ENCODE measurements around the gene ZNF281. TPM values are rescaled to one million over a fixed set of nuclear protein-coding genes. Genes with fewer than 3 reads are reported as not detected.

Gene ZNF281, protein sequence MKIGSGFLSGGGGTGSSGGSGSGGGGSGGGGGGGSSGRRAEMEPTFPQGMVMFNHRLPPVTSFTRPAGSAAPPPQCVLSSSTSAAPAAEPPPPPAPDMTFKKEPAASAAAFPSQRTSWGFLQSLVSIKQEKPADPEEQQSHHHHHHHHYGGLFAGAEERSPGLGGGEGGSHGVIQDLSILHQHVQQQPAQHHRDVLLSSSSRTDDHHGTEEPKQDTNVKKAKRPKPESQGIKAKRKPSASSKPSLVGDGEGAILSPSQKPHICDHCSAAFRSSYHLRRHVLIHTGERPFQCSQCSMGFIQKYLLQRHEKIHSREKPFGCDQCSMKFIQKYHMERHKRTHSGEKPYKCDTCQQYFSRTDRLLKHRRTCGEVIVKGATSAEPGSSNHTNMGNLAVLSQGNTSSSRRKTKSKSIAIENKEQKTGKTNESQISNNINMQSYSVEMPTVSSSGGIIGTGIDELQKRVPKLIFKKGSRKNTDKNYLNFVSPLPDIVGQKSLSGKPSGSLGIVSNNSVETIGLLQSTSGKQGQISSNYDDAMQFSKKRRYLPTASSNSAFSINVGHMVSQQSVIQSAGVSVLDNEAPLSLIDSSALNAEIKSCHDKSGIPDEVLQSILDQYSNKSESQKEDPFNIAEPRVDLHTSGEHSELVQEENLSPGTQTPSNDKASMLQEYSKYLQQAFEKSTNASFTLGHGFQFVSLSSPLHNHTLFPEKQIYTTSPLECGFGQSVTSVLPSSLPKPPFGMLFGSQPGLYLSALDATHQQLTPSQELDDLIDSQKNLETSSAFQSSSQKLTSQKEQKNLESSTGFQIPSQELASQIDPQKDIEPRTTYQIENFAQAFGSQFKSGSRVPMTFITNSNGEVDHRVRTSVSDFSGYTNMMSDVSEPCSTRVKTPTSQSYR
- 10 to 100 TPM; 19.1 to 19.5 TPM for total RNA-seq
- 32.1 TPM for polyA plus RNA-seq

DNA sequence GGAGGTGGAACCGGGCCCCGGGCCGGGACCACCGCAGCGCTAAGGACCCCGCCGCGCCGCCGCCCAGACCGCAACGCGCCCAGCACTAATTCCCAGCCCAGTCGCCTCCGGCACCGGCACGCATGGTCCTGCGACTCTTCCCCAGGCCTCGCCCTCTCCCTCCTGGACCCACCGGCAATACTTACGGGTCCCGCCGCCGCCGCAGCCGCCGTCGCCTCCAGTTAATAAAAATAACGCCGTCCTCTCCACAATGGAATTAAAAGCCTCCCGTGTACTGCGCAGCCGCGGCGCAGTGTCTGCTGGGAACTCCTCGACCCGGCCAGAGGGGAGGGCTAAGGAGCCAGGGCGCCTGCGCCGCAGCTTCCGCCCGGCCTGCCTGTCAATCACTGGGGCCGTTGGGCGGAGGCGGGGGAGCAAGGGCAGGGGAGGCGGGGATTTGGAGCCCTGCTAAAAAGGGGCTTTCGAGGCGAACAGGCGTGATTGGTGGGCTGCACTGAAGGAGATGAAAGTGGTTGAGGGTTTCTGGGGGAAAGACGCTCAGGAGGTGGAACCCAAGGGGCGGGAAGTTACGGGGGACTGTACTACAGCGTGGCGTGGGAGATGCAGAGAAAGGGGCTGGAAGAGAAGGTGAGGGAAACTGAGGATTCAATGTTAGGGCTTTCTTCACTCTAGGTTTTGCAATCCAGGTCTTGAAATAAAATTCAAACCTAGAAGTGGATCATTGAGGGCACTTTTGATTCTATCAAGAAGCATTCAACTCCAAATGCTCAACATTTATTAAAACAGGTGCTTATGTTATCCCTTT lies at the start of gene ZNF281:
ZNF281 (minus strand) TSS at position 276 of the 805 bp plus-strand sequence. CDS start 331 bp downstream, outside the sequence.
- H3K4me1 Mint-ChIP-seq = peaks cover 52 to 55% (median 54%) of the 10 kb centered on the region in 3 donors
- peak within 1 kb of the TSS; percentile 94 for H3K4me3 ChIP-seq (ENCODE audit: low read length)
- H3K4me3 Mint-ChIP-seq = peak within 1 kb of the TSS; percentile 95 to 100 (median 99)
- DNase-seq = peak; percentile 92 to 97 (median 94)
- no peaks in the 10 kb centered on the region for H3K9me3 ChIP-seq (ENCODE audit: low read length)
- ChIA-PET CTCF (no interaction called here), POLR2A (no interaction called here)
- no peaks in the 10 kb centered on the region for H3K27me3 ChIP-seq (ENCODE audit: insufficient read depth, low read length, poor library complexity, severe bottlenecking)
- H3K36me3 Mint-ChIP-seq = peaks cover 4 to 31% (median 5%) of the 10 kb centered on the region in 3 donors
- peaks cover 0 to 4% of the 10 kb centered on the region in 2 donors for H3K27me3 Mint-ChIP-seq
- H3K36me3 ChIP-seq (ENCODE audit: insufficient read depth, low read length) = no peaks in the 10 kb centered on the region
- peak within 1 kb of the TSS; percentile 75 for H3K27ac ChIP-seq (ENCODE audit: low read depth, low read length)
- H3K9me3 Mint-ChIP-seq = no peaks in the 10 kb centered on the region
- H3K27ac Mint-ChIP-seq = peak within 1 kb of the TSS; percentile 79 to 97 (median 96)
- peaks cover 44% of the 10 kb centered on the region for H3K4me1 ChIP-seq (ENCODE audit: insufficient read depth, low read length)

DNA sequence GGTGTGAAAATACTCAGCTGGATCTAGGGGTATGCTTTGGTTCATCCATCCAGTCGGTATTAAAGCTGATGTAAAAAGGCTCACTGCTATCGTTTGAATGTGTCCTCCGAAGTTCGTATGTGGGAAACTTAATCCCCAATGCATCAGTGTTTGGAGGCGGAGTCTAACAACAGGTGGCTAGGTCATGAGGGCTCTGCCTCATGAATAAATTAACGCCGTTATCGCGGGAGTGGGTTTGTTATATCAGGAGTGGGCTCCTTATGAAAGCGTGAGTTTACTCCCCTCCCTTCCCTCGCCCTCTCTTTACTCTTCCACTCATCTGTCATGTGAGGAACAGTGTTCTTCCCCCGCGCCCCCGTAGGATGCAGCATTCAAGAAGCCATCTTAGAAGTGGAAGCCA lies 48.9 kb upstream of the ZNF281 start:
- Mint-ChIP-seq H3K36me3 (no peaks in the 10 kb centered on the region), H3K27ac (no peak overlapping the region), H3K9me3 (no peaks in the 10 kb centered on the region), H3K4me3 (no peak overlapping the region), H3K27me3 (peaks cover 0 to 1% of the 10 kb centered on the region in 2 donors), H3K4me1 (no peaks in the 10 kb centered on the region)
- CTCF ChIA-PET = no interaction called here
- H3K4me1 ChIP-seq (ENCODE audit: insufficient read depth, low read length) = no peaks in the 10 kb centered on the region
- no peaks in the 10 kb centered on the region for H3K36me3 ChIP-seq (ENCODE audit: insufficient read depth, low read length)
- H3K4me3 ChIP-seq (ENCODE audit: low read length) = no peak overlapping the region
- no peak overlapping the region for H3K27ac ChIP-seq (ENCODE audit: low read depth, low read length)
- POLR2A ChIA-PET = interaction anchor here (0.7 kb wide), 1 partner anchor 10 kb away, joined by 3 read pairs; no protein-coding TSS in a partner anchor
- no peak for DNase-seq
- no peaks in the 10 kb centered on the region for H3K27me3 ChIP-seq (ENCODE audit: insufficient read depth, low read length, poor library complexity, severe bottlenecking)
- no peaks in the 10 kb centered on the region for H3K9me3 ChIP-seq (ENCODE audit: low read length)

DNA sequence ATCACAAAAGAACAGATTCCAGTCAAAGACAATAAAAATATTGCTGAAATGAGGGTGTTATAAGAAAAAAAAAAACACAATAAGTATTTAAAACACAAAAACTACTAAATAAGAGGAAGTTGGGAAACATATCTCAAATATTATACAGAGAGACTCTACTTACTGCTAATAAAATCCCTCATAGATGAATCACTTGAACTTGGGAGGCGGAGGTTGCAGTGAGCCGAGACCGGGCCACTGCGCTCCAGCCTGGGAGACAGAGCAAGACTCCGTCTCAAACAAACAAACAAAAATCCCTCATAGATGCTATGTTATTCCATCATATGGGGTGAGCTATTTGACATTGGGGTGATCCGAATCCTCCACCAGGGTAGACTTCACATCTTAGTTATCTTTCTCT lies 48.0 kb upstream of the ZNF281 start:
- H3K27me3 Mint-ChIP-seq = peaks cover 0 to 1% of the 10 kb centered on the region in 2 donors
- ChIA-PET POLR2A (no interaction called here), CTCF (no interaction called here)
- no peaks in the 10 kb centered on the region for H3K4me1 Mint-ChIP-seq
- H3K27ac ChIP-seq (ENCODE audit: low read depth, low read length) = no peak overlapping the region
- no peak overlapping the region for H3K4me3 Mint-ChIP-seq
- H3K27me3 ChIP-seq (ENCODE audit: insufficient read depth, low read length, poor library complexity, severe bottlenecking) = no peaks in the 10 kb centered on the region
- H3K27ac Mint-ChIP-seq = no peak overlapping the region
- no peak overlapping the region for H3K4me3 ChIP-seq (ENCODE audit: low read length)
- no peaks in the 10 kb centered on the region for H3K36me3 ChIP-seq (ENCODE audit: insufficient read depth, low read length)
- no peaks in the 10 kb centered on the region for H3K36me3 Mint-ChIP-seq
- H3K9me3 ChIP-seq (ENCODE audit: low read length) = no peaks in the 10 kb centered on the region
- no peaks in the 10 kb centered on the region for H3K4me1 ChIP-seq (ENCODE audit: insufficient read depth, low read length)
- DNase-seq = no peak
- no peaks in the 10 kb centered on the region for H3K9me3 Mint-ChIP-seq

DNA sequence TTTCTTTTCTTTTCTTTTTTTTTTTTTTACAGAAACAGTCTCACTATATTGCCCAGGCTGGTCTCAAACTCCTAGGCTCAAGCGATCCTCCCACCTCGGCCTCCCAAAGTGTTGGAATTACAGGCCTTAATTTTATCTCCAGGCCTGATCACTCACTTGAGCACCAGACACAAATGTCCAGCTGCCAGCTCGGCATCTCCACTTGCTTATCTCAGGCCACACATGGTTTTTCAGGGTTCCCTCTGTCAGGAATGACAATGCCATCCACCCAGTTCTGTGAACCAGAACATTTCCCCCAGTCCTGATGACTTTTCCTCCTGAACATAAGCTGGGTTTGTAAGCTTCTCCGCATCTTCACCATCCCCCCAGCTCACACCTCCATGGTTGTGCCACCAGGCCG lies 44.6 kb upstream of the ZNF281 start:
- Mint-ChIP-seq H3K4me3 (no peak overlapping the region), H3K27me3 (peaks cover 0 to 3% of the 10 kb centered on the region in 2 donors), H3K27ac (no peak overlapping the region), H3K36me3 (no peaks in the 10 kb centered on the region), H3K9me3 (no peaks in the 10 kb centered on the region), H3K4me1 (no peaks in the 10 kb centered on the region)
- no peak overlapping the region for H3K4me3 ChIP-seq (ENCODE audit: low read length)
- H3K4me1 ChIP-seq (ENCODE audit: insufficient read depth, low read length) = no peaks in the 10 kb centered on the region
- no peaks in the 10 kb centered on the region for H3K36me3 ChIP-seq (ENCODE audit: insufficient read depth, low read length)
- H3K9me3 ChIP-seq (ENCODE audit: low read length) = no peaks in the 10 kb centered on the region
- ChIA-PET CTCF (no interaction called here), POLR2A (no interaction called here)
- no peaks in the 10 kb centered on the region for H3K27me3 ChIP-seq (ENCODE audit: insufficient read depth, low read length, poor library complexity, severe bottlenecking)
- no peak overlapping the region for H3K27ac ChIP-seq (ENCODE audit: low read depth, low read length)
- no peak for DNase-seq

DNA sequence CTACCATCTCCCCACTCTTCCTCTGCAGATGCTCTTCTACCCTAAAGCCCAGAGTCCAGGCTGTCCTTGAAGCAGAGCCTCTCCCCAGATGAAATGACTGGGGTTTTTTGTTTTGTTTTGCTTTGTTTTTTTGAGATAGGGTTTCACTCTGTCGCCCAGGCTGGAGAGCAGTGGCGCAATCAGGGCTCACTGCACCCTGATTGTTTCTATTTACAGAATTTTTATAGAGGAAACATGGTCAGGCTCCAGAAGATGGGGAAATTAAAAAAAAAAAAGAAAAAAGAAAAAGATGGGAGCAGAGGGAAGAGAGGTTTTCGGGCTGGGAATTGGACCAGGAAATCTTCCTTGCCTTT lies 43.7 kb upstream of the ZNF281 start:
- Mint-ChIP-seq H3K4me3 (no peak overlapping the region), H3K36me3 (no peaks in the 10 kb centered on the region), H3K27ac (no peak overlapping the region), H3K27me3 (peaks cover 0 to 3% of the 10 kb centered on the region in 2 donors), H3K4me1 (no peaks in the 10 kb centered on the region), H3K9me3 (no peaks in the 10 kb centered on the region)
- Histone ChIP-seq H3K36me3 (ENCODE audit: insufficient read depth, low read length) (no peaks in the 10 kb centered on the region), H3K27ac (ENCODE audit: low read depth, low read length) (no peak overlapping the region), H3K27me3 (ENCODE audit: insufficient read depth, low read length, poor library complexity, severe bottlenecking) (no peaks in the 10 kb centered on the region), H3K9me3 (ENCODE audit: low read length) (no peaks in the 10 kb centered on the region), H3K4me3 (ENCODE audit: low read length) (no peak overlapping the region), H3K4me1 (ENCODE audit: insufficient read depth, low read length) (no peaks in the 10 kb centered on the region)
- POLR2A ChIA-PET = no interaction called here
- DNase-seq = no peak
- CTCF ChIA-PET = no interaction called here

DNA sequence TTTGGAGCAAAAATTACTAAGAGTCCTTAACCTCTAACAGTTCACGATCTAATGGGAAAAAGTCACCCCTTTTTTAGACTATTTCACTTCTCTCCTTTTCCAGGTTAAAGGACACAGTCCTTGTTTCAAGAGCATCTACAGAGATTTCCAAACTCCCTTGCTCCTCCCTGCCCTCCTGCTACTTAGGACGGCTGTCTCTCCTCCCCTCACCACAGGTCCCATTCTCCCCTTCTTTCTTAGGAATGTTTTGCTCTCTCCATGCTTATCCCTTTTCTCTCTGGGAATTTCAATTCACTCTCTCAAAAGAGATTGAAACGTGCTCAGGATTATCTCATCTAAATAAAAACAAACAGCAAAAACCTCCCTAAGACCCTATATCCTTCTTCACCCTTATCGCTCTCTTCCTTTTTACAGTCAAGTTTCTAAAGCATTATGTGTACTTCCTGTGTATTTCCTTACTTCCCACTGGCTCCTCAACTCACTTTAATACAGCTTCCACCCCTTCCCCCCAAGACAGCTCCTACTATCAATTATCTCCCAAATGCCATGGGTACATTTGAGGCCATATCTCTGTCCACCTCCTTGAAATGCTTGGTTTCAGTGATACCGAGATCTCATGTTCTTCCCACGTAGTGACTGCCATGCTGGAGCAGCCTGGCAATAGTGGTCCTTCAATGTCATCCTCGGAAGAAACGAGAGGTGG lies 43.2 kb upstream of the ZNF281 start:
- ChIA-PET POLR2A (no interaction called here), CTCF (no interaction called here)
- DNase-seq = no peak
- no peaks in the 10 kb centered on the region for H3K9me3 Mint-ChIP-seq
- Histone ChIP-seq H3K4me3 (ENCODE audit: low read length) (no peak overlapping the region), H3K9me3 (ENCODE audit: low read length) (no peaks in the 10 kb centered on the region), H3K4me1 (ENCODE audit: insufficient read depth, low read length) (no peaks in the 10 kb centered on the region), H3K27ac (ENCODE audit: low read depth, low read length) (no peak overlapping the region), H3K36me3 (ENCODE audit: insufficient read depth, low read length) (no peaks in the 10 kb centered on the region), H3K27me3 (ENCODE audit: insufficient read depth, low read length, poor library complexity, severe bottlenecking) (no peaks in the 10 kb centered on the region)
- peak overlapping the region in 1 of 8 donors; percentile 22 for H3K27ac Mint-ChIP-seq
- peaks cover 0 to 3% of the 10 kb centered on the region in 2 donors for H3K27me3 Mint-ChIP-seq
- H3K4me1 Mint-ChIP-seq = no peaks in the 10 kb centered on the region
- H3K4me3 Mint-ChIP-seq = no peak overlapping the region
- no peaks in the 10 kb centered on the region for H3K36me3 Mint-ChIP-seq

DNA sequence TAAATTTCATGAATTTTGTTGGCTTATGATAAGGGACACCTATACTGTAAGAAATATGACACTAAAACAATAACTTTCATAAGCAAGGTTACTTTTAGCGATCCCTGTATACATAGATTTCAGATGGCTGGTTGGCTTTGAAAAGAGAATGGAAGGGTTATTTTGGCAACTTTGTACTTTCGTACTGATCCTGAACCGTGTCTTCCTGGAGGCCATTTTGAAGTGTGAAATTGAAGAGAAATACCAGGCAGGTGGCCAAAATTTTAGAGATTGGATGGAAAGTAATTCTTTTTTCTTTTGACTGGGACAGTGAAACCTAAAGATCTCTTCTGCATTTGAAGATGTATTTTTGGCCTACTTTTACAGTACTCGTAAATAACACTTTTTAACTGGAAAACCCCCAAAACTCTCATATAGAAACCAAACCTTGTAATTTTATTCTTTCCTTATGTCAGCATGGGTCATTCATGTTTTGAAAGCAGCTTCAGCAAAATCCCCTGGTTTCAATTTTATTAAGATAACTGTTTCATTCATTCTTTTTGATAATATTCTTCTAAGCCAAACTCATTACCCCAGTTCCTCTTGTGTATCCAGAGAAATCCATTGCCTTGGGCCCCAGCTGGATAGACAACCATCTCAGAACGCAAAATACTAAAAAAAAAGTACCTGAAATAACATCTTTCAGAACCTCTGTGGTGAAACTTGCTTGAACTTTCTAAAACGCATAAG lies 38.4 kb upstream of the ZNF281 start:
- ChIA-PET POLR2A (no interaction called here), CTCF (no interaction called here)
- Histone ChIP-seq H3K9me3 (ENCODE audit: low read length) (no peaks in the 10 kb centered on the region), H3K4me3 (ENCODE audit: low read length) (no peak overlapping the region), H3K27me3 (ENCODE audit: insufficient read depth, low read length, poor library complexity, severe bottlenecking) (no peaks in the 10 kb centered on the region), H3K27ac (ENCODE audit: low read depth, low read length) (no peak overlapping the region), H3K4me1 (ENCODE audit: insufficient read depth, low read length) (no peaks in the 10 kb centered on the region), H3K36me3 (ENCODE audit: insufficient read depth, low read length) (no peaks in the 10 kb centered on the region)
- Mint-ChIP-seq H3K9me3 (no peaks in the 10 kb centered on the region), H3K4me3 (no peak overlapping the region), H3K4me1 (no peaks in the 10 kb centered on the region), H3K36me3 (no peaks in the 10 kb centered on the region), H3K27ac (no peak overlapping the region), H3K27me3 (peaks cover 0 to 3% of the 10 kb centered on the region in 2 donors)
- DNase-seq = no peak
